ENCODE measurements around the gene TTC19.

TTC19 gene

DNA sequence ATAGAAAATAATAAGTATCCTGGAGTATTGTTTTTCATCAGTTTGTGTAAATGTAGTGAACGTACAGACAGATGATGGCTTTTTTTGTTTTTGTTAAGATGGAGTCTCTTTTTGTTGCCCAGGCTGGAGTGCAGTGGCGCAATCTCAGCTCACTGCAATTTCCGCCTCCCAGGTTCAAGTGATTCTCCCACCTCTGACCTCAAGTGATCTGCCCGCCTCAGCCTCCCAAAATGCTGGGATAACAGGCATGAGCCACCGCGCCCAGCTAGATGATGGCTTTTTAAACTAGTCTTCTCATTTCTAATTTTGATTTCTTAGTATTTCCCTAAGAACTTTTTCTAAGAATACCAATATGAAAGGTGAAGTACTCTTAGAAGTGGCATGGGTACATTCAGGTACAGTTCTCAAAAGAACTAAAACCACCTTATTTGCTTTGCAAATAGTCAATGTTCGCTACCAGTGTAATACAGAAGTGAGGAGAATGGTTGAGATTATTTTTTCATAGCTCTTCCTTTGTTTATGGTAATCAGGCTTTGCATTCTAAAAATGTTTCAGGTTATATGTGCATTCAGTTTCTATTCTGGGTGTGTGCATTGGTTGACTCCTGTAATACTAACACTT, 34.2 kb downstream of the TTC19 start:
- no peak for DNase-seq (ENCODE audit: low read depth)
- TF ChIP-seq, protein P1, sequence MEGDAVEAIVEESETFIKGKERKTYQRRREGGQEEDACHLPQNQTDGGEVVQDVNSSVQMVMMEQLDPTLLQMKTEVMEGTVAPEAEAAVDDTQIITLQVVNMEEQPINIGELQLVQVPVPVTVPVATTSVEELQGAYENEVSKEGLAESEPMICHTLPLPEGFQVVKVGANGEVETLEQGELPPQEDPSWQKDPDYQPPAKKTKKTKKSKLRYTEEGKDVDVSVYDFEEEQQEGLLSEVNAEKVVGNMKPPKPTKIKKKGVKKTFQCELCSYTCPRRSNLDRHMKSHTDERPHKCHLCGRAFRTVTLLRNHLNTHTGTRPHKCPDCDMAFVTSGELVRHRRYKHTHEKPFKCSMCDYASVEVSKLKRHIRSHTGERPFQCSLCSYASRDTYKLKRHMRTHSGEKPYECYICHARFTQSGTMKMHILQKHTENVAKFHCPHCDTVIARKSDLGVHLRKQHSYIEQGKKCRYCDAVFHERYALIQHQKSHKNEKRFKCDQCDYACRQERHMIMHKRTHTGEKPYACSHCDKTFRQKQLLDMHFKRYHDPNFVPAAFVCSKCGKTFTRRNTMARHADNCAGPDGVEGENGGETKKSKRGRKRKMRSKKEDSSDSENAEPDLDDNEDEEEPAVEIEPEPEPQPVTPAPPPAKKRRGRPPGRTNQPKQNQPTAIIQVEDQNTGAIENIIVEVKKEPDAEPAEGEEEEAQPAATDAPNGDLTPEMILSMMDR (conservative IDR thresholded peaks at IDR 0.05; ENCODE audit: low read depth, low read length) = no peak
- H3K4me3 ChIP-seq (ENCODE audit: low read depth, low read length) = no peak overlapping the region

DNA sequence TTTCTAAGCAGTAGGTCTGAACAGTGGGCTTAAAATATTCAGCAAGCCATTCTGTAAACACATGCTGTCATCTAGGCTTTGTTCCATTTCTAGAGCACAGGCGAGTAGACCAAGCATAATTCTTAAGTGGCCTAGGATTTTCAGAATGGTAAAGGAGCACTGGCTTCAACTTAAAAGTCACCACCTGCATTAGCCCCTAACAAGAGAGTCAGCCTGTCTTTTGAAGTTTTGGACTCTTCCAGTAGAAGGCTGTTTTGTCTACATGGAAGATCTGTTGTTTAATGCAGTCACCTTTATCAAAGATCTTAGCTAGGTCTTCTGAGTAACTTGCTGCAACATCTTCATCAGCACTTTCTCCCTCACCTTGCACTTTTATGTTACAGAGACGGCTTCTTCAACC, 36.6 kb downstream of the TTC19 start:
- DNase-seq (ENCODE audit: low read depth) = no peak
- TF ChIP-seq, protein P1 (conservative IDR thresholded peaks at IDR 0.05; ENCODE audit: low read depth, low read length) = no peak
- no peak overlapping the region for H3K4me3 ChIP-seq (ENCODE audit: low read depth, low read length)

DNA sequence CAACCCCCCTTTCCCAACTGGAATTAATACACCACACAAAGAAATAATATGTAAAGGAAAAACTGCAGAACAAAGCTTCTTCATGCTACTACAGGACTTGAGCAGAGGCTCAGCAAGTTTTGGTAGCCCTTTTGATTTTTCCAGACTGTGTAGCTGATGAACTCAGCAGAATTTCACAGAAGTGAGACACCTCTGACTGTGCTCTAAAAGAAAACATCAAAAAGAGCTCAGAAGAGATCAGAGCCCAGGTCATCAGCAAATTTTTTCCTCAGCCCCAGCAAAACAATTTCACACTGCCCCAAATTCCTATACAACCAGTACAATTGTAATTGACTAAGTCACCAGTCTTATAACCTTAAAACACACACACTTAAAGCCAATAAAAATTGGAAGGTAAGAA, 38.0 kb downstream of the TTC19 start:
- TF ChIP-seq, protein P1 (conservative IDR thresholded peaks at IDR 0.05; ENCODE audit: low read depth, low read length) = no peak
- no peak overlapping the region for H3K4me3 ChIP-seq (ENCODE audit: low read depth, low read length)
- DNase-seq (ENCODE audit: low read depth) = peak; percentile 40

DNA sequence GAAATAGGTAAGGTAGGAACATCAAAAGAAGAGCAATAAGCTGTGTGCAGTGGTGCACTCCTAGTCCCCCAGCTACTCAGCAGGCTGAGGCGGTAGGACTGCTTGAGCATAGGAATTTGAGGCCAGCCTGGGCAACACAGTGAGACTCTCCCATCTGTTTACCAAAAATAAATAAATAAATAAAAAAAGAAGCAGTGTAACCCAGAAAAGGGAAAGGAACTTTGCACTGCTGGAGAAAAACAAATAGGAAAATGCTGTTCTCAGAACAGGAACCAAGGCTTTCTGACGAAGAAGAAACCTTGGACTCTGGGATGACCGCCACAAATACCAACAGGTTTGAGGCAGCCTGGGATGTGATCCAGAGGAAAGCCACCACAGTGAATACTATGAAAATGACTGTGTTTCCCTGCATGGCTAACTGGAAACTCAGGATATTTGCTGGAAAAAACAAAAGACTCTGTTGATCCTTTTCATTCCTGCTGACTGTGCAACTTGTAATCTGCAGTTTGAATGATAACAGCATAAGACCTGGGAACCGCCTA, 41.2 kb downstream of the TTC19 start:
- TF ChIP-seq, protein P1 (conservative IDR thresholded peaks at IDR 0.05; ENCODE audit: low read depth, low read length) = no peak
- H3K4me3 ChIP-seq (ENCODE audit: low read depth, low read length) = no peak overlapping the region

DNA sequence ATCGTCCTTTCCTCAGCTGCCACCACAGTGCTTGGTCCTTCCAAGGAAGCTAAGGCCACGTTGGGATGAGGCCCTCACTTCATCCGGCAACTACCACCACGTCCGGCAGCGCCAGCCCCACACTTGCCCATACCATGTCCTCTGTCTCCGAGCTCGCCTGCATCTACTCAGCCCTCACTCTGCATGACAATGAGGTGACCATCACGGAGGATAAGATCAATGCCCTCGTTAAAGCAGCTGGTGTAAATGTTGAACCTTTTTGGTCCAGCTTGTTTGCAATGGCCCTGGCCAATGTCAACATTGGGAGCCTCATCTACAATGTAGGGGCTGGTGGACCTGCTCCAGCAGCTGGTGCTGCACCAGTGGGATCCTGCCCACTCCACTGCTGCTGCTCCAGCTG, 44.9 kb downstream of the TTC19 start:
- TF ChIP-seq, protein P1 (conservative IDR thresholded peaks at IDR 0.05; ENCODE audit: low read depth, low read length) = no peak
- no peak overlapping the region for H3K4me3 ChIP-seq (ENCODE audit: low read depth, low read length)
- no peak for DNase-seq (ENCODE audit: low read depth)

More for the DNA sequence above, 41.2 kb downstream of the TTC19 start:
- peak; percentile 40 for DNase-seq (ENCODE audit: low read depth)

DNA sequence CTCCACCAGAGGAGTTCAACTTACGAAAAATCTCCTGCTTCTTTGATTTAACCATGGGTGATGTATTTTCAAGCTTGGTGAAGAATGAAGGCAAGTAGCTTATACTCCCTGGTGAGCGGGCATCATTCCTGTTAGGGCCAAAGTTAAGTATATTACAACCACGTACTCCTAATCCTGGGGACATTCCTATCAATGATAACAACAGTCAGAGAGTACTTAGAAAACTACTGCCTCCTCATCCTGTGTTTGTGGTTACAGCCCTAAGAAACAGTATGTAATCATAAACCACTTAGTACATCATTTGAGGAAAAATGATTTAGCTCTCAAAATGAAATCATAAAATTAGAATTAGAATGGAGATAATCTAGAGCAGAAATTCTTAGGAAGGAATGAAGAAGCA, 47.3 kb downstream of the TTC19 start:
- TF ChIP-seq, protein P1 (conservative IDR thresholded peaks at IDR 0.05; ENCODE audit: low read depth, low read length) = no peak
- peak; percentile 39 for DNase-seq (ENCODE audit: low read depth)

More for the DNA sequence above, 47.3 kb downstream of the TTC19 start:
- no peak overlapping the region for H3K4me3 ChIP-seq (ENCODE audit: low read depth, low read length)
